Right lobe of liver (tissue), 6 donors: ENCODE measurements around the gene CTSC. TPM values are rescaled to one million over a fixed set of nuclear protein-coding genes. Genes with fewer than 3 reads are reported as not detected.

Experiments
- ATAC-seq, 4 donors: fragments of 200-7000 bp; cut with Tn5 transposase; one replicate each; pipeline ENCODE4 v1.9.1; 2020; ENCODE audit warnings: mild to moderate bottlenecking in 4 of 4, moderate library complexity in 4 of 4
- DNase-seq, 3 donors: peaks; one replicate each; pipeline ENCODE4 v3.0.0-alpha.2; 2020
- H3K27ac ChIP-seq, 3 donors: fragments of 200-600 bp; one replicate each; pipeline ENCODE4 v1.8.0; 2022
- H3K27me3 ChIP-seq, 2 donors: fragments of 200-600 bp; one replicate each; pipeline ENCODE4 v1.8.0; 2022
- H3K36me3 ChIP-seq, 4 donors: fragments of 200-600 bp; sonication (generic) in 1 of 4; one replicate each; pipeline versions ENCODE4 v1.5.1 to v1.8.0; 2017 to 2022; ENCODE audit warnings: control low read depth in 1 of 4
- H3K4me1 ChIP-seq, 4 donors: fragments of 200-600 bp; sonication (generic) in 1 of 4; one replicate each; pipeline versions ENCODE4 v1.5.1 to v1.8.0; 2017 to 2022; ENCODE audit warnings: control low read depth in 1 of 4
- H3K4me3 ChIP-seq, 3 donors: fragments of 200-600 bp; one replicate each; pipeline ENCODE4 v1.8.0; 2022
- H3K9me3 ChIP-seq, 4 donors: fragments of 200-600 bp; sonication (generic) in 1 of 4; one replicate each; pipeline versions ENCODE4 v1.5.1 to v1.8.0; 2017 to 2022; ENCODE audit warnings: control low read depth in 1 of 4
- POLR2A ChIP-seq: fragments of 450-650 bp; IDR thresholded peaks from one replicate; pipeline ENCODE4 v1.6.1; 2017; ENCODE audit warnings: antibody characterized with exemption, mild to moderate bottlenecking
- WGBS: methylation state at CpG from one replicate; pipeline ENCODE4 v1.1.6; 2018; ENCODE audit warnings: low coverage, low lambda C conversion rate; ENCODE audit not compliant: insufficient coverage; ENCODE audit errors: missing lambda C conversion rate; 5-methylcytosine and 5-hydroxymethylcytosine counted together
- intact Hi-C, 2 donors: fragments of 100-400 bp; cut with DNase I; formaldehyde crosslinking; loops; one replicate each; pipeline versions ENCODE4 v1.11.2 to v1.14.1; 2022
- total RNA-seq, 6 experiments: library from RNA; depleted of rRNA in 2 of 6; stranded (reverse); fragments of >200 nt in 2 of 6; fragmentation: NEBNext Ultra II Directional in 3 of 6; extraction: Animal tissue kit (Norgen Biotek cat#: 25700) in 3 of 6; gene quantifications; one replicate each; pipeline versions ENCODE4 v1.1.0 to v1.2.4, GENCODE V29; 2016 to 2023
- TF ChIP-seq, protein P1 (sequence below), 4 donors: fragments of 200-600 bp in 3 of 4; fragments of 450-650 bp in 1 of 4; IDR thresholded peaks; one replicate each; pipeline versions ENCODE4 v1.5.1 to v1.8.0; 2016 to 2022; ENCODE audit warnings: antibody characterized with exemption in 4 of 4, mild to moderate bottlenecking in 2 of 4
- donor health status: DM: no; HTN: yes; CAD: no.
- donor health status: DM: no; HTN: no; CAD: no.
- donor health status: DM: no; HTN: no; CAD: no.
- donor health status: DM: no; HTN: yes; CAD: no.
- donor health status: DM: no; HTN: yes; CAD: no.

The CTSC gene
- total RNA-seq, 6 experiments from 2014 or later: 20.1 to 68.0 (median 42.8) TPM

GRCh38 chr11:88360141-88360540 lies 22.6 kb upstream of the CTSC start:
- Histone ChIP-seq H3K4me1 (no peaks in the 10 kb centered on the region), H3K9me3 (no peaks in the 10 kb centered on the region), H3K4me3 (no peak overlapping the region), H3K36me3 (no peaks in the 10 kb centered on the region), H3K27ac (no peak overlapping the region), H3K27me3 (no peaks in the 10 kb centered on the region)
- intact Hi-C loops: no loop called here
- no peak for ATAC-seq
- TF ChIP-seq POLR2A: no peak
- TF ChIP-seq, protein P1, sequence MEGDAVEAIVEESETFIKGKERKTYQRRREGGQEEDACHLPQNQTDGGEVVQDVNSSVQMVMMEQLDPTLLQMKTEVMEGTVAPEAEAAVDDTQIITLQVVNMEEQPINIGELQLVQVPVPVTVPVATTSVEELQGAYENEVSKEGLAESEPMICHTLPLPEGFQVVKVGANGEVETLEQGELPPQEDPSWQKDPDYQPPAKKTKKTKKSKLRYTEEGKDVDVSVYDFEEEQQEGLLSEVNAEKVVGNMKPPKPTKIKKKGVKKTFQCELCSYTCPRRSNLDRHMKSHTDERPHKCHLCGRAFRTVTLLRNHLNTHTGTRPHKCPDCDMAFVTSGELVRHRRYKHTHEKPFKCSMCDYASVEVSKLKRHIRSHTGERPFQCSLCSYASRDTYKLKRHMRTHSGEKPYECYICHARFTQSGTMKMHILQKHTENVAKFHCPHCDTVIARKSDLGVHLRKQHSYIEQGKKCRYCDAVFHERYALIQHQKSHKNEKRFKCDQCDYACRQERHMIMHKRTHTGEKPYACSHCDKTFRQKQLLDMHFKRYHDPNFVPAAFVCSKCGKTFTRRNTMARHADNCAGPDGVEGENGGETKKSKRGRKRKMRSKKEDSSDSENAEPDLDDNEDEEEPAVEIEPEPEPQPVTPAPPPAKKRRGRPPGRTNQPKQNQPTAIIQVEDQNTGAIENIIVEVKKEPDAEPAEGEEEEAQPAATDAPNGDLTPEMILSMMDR (IDR thresholded peaks at IDR 0.05): no peak
- WGBS: 64% methylated on average over 1 of the region's 1 CpG
- DNase-seq: no peak

DNA sequence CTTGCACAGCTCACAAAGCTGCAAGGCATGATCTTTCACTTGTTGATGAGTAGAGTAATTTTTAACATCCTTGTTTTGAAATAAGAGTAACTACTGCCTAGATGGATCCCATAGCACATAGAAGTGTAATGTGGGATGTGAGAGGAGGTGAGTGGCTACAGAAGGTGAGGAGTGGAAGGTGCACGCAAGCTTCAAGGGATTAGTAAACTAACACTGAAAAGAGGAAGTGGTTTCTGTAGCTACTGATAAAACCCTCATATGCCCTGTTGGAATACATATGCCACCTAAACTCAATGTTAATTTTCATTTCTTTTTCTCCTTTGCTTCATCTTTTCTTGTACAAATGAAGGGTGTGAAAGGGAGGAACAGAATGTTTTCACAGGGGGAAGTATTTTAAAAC lies 22.0 kb upstream of the CTSC start:
- intact Hi-C loops: no loop called here
- ATAC-seq: no peak
- 53% methylated on average over 1 of the region's 1 CpG for WGBS

DNA sequence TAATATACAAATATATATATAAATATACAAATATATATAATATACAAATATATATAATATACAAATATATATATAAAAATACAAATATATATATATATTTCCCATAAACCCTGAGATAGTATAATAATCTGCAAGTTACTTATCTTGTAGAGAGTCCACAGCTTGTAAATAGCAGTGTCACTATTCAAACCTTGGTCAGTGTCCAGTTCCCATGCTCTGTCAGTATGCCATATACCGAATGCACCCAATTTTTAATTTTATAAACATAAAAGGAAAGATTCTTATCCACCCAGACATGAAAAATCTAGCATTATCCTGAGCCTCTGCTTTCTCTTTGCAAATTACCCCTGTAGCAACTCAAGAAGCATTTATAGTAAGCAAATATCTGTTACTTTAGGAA lies 21.6 kb upstream of the CTSC start:
- H3K27me3 ChIP-seq: no peaks in the 10 kb centered on the region
- 67% methylated on average over 1 of the region's 1 CpG for WGBS
- H3K4me3 ChIP-seq: no peak overlapping the region
- H3K36me3 ChIP-seq: no peaks in the 10 kb centered on the region
- intact Hi-C loops: no loop called here
- H3K27ac ChIP-seq: no peak overlapping the region
- ATAC-seq: no peak
- no peaks in the 10 kb centered on the region for H3K9me3 ChIP-seq
- TF ChIP-seq POLR2A: no peak
- TF ChIP-seq, protein P1 (IDR thresholded peaks at IDR 0.05): no peak
- no peaks in the 10 kb centered on the region for H3K4me1 ChIP-seq
- no peak for DNase-seq

More for the DNA sequence above, 22.0 kb upstream of the CTSC start:
- H3K4me1 ChIP-seq: no peaks in the 10 kb centered on the region
- no peak overlapping the region for H3K4me3 ChIP-seq
- no peaks in the 10 kb centered on the region for H3K36me3 ChIP-seq
- H3K9me3 ChIP-seq: no peaks in the 10 kb centered on the region
- no peak for DNase-seq
- TF ChIP-seq, protein P1 (IDR thresholded peaks at IDR 0.05): no peak
- no peak for TF ChIP-seq POLR2A
- no peaks in the 10 kb centered on the region for H3K27me3 ChIP-seq
- no peak overlapping the region for H3K27ac ChIP-seq

- no peak for DNase-seq
- no peaks in the 10 kb centered on the region for H3K9me3 ChIP-seq
- no peak overlapping the region for H3K27ac ChIP-seq
- no peaks in the 10 kb centered on the region for H3K4me1 ChIP-seq
- intact Hi-C loops: no loop called here
- H3K27me3 ChIP-seq: no peaks in the 10 kb centered on the region
- no peak for ATAC-seq
- TF ChIP-seq, protein P1 (IDR thresholded peaks at IDR 0.05): no peak
- no peak for TF ChIP-seq POLR2A
- 80% methylated on average over 2 of the region's 2 CpGs for WGBS
- H3K36me3 ChIP-seq: no peaks in the 10 kb centered on the region
- H3K4me3 ChIP-seq: no peak overlapping the region
These were observed 20.5 kb upstream of the CTSC start for GRCh38 chr11:88358040-88358431.
